CD4-positive, alpha-beta T cell treated with Interleukin-1 beta for 1 hour (primary cell): ENCODE measurements around the gene PCNT.

Experiments
- DNase-seq, 2 donors: peaks; one replicate each; pipeline ENCODE4 v3.0.0-alpha.2; 2020 to 2022

PCNT gene

GRCh38 chr21:46491553-46491952, 167.6 kb downstream of the PCNT start:
- DNase-seq = no peak

DNA sequence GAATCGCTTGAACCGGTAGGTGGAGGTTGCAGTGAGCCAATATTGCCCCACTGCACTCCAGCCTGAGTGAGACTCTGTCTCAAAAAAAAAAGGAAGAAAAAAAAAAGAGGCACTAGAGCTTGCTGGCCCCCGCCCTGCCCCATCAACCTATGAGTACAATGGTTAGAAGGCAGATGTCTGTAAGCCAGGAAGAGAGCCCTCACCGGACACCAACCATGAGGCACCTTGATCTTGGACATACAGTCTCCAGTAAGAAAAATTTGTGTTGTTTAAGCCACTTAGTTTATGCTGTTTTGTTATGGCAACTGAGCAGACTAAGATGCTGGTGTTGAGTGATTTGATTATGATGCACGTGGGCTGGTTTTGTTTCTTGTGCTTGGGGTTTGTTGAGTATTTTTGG, 168.9 kb downstream of the PCNT start:
- no peak for DNase-seq

DNA sequence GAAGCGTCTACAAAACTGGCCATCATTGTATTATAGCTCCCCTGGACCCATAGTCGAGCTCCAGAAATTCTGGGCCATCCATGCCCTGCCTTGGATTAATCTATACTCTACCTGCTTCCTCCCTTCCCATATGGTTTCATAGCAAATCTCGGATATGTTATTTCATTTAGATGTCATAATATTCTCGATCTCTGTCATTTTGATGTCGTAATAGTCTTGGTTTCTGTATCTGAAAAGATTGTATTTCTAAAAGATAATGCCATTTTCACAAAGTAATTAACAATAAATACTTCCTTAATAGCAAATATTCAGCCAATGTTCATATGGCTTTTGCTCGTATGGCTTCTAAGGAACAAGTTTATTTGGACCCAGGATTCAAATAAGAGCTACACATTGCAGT, 169.9 kb downstream of the PCNT start:
- no peak for DNase-seq
